Mesendoderm (in vitro differentiated cells): ENCODE measurements around the gene ULBP2.

Experiments used
- DNase-seq: peaks from one replicate; pipeline ENCODE4 v3.0.0; 2013
- H2AK5ac ChIP-seq: 2 replicates; pipeline ENCODE4 v1.6.1; 2013; ENCODE audit warnings: low read length, inconsistent platforms
- H2BK120ac ChIP-seq: 2 replicates; pipeline ENCODE4 v1.6.1; 2013; ENCODE audit warnings: low read depth, mild to moderate bottlenecking, low read length, moderate library complexity, mixed read lengths
- H2BK15ac ChIP-seq: replicated peaks from 2 replicates; pipeline ENCODE4 v1.6.1; 2013; ENCODE audit warnings: low read depth, mild to moderate bottlenecking, moderate library complexity
- H2BK5ac ChIP-seq: 2 replicates; pipeline ENCODE4 v1.6.1; 2013; ENCODE audit warnings: low read length, inconsistent platforms
- H3K18ac ChIP-seq: 2 replicates; pipeline ENCODE4 v1.6.1; 2013; ENCODE audit warnings: mild to moderate bottlenecking, low read length, mixed read lengths
- H3K23ac ChIP-seq: one replicate; pipeline ENCODE4 v1.6.1; 2013; ENCODE audit warnings: low read length
- H3K27ac ChIP-seq: 2 replicates; pipeline ENCODE4 v1.5.1; 2013; ENCODE audit warnings: low read depth, mild to moderate bottlenecking, inconsistent platforms, low read length, moderate library complexity
- H3K27me3 ChIP-seq: 2 replicates; pipeline ENCODE4 v1.6.1; 2013; ENCODE audit warnings: low read length, control low read depth, mild to moderate bottlenecking, inconsistent platforms; ENCODE audit not compliant: insufficient read depth, poor library complexity
- H3K36me3 ChIP-seq: 2 replicates; pipeline ENCODE4 v1.6.1; 2013; ENCODE audit warnings: low read length, inconsistent platforms; ENCODE audit not compliant: control insufficient read depth, insufficient read depth
- H3K4ac ChIP-seq: one replicate; pipeline ENCODE4 v1.6.1; 2013; ENCODE audit warnings: low read depth, mild to moderate bottlenecking, low read length, moderate library complexity
- H3K4me1 ChIP-seq: 2 replicates; pipeline ENCODE4 v1.6.1; 2013; ENCODE audit warnings: low read depth, low read length, inconsistent platforms; ENCODE audit not compliant: control insufficient read depth
- H3K4me2 ChIP-seq: 2 replicates; pipeline ENCODE4 v1.6.1; 2013; ENCODE audit warnings: low read length
- H3K4me3 ChIP-seq: 2 replicates; pipeline ENCODE4 v1.5.1; 2013; ENCODE audit warnings: mild to moderate bottlenecking, low read length
- H3K56ac ChIP-seq: one replicate; pipeline ENCODE4 v1.6.1; 2013; ENCODE audit warnings: low read length
- H3K79me1 ChIP-seq: 2 replicates; pipeline ENCODE4 v1.6.1; 2013; ENCODE audit warnings: low read length, inconsistent platforms
- H3K79me2 ChIP-seq: 2 replicates; pipeline ENCODE4 v1.6.1; 2013; ENCODE audit warnings: mild to moderate bottlenecking, low read length; ENCODE audit not compliant: control insufficient read depth, insufficient read depth
- H3K9ac ChIP-seq: 2 replicates; pipeline ENCODE4 v1.6.1; 2013; ENCODE audit warnings: low read length, inconsistent platforms
- H4K5ac ChIP-seq: one replicate; pipeline ENCODE4 v1.6.1; 2013; ENCODE audit warnings: low read length
- H4K8ac ChIP-seq: one replicate; pipeline ENCODE4 v1.6.1; 2013; ENCODE audit warnings: low read depth, mild to moderate bottlenecking, control low read depth, low read length, moderate library complexity
- WGBS: extraction: QIAGEN DNeasy Blood & Tissue Kit; methylation state at CpG from one replicate; pipeline ENCODE4 v1.1.7; 2013; ENCODE audit warnings: low lambda C conversion rate, missing lambda C conversion rate; ENCODE audit not compliant: insufficient coverage; ENCODE audit errors: extremely low coverage; 5-methylcytosine and 5-hydroxymethylcytosine counted together

Gene ULBP2

DNA sequence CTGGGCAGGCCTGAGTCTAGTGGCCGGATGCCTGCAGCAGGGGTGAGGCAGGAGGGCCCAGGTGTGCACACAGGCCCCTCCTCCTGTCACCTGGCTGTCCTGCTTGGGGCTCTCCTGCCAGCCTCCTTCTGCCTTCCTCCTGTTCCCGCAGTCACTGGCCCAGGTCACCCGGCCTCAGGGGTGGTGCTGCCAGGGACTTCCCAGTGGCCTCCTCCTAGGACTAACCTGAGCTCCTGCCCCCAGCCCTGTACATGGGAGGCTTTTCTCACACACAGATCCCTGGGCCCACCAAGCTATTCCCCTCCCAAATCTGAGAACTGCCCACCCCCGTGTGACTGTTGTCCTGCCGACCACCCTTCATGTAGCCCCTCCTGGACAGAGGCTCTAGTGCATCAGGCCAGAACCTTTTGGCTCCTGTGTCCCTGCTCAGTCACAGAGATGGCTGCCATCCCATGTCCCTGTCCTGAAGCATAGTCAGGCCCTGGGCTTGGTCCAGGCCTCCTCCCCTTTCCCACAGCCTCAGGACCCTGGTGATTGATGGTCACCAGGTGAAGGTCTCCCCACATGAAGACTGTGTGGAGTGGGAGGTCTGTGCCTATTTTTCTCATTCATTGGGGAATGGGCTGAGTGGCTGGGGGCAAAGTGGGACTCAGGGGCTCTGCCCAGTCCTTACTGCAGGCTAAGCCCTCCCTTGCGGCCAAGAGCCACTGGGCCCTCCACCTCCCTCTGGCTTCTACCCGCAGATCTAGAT is 20.8 kb downstream of the ULBP2 start:
- Histone ChIP-seq H3K4me3 (no peak overlapping the region), H3K4me2 (peak overlapping the region; percentile 62), H2BK120ac (no peak overlapping the region), H3K36me3 (no peaks in the 10 kb centered on the region), H3K18ac (no peak overlapping the region), H2BK5ac (no peak overlapping the region), H3K56ac (peak overlapping the region; percentile 73), H4K5ac (no peak overlapping the region), H3K4me1 (no peaks in the 10 kb centered on the region), H2BK15ac (no peak overlapping the region), H4K8ac (no peak overlapping the region), H3K79me2 (no peaks in the 10 kb centered on the region), H3K23ac (no peak overlapping the region), H3K79me1 (no peaks in the 10 kb centered on the region), H3K27me3 (peaks cover 30% of the 10 kb centered on the region), H3K9ac (peak overlapping the region; percentile 37), H2AK5ac (peak overlapping the region; percentile 78), H3K4ac (no peak overlapping the region), H3K27ac (no peak overlapping the region)
- DNase-seq, result no peak
- whole genome bisulfite sequencing, result no CpG with 5 or more reads among the region's 7 CpGs

- Histone ChIP-seq H3K27ac (no peak overlapping the region), H3K79me1 (no peaks in the 10 kb centered on the region), H3K79me2 (no peaks in the 10 kb centered on the region), H3K4me3 (no peak overlapping the region), H4K5ac (no peak overlapping the region), H3K23ac (no peak overlapping the region), H3K9ac (peak overlapping the region; percentile 37), H3K27me3 (peaks cover 30% of the 10 kb centered on the region), H2AK5ac (no peak overlapping the region), H2BK120ac (no peak overlapping the region), H3K56ac (peak overlapping the region; percentile 73), H4K8ac (no peak overlapping the region), H3K36me3 (no peaks in the 10 kb centered on the region), H3K18ac (no peak overlapping the region), H3K4me1 (no peaks in the 10 kb centered on the region), H3K4me2 (peak overlapping the region; percentile 62), H3K4ac (no peak overlapping the region), H2BK5ac (no peak overlapping the region), H2BK15ac (no peak overlapping the region)
- no CpG with 5 or more reads among the region's 8 CpGs for WGBS
- DNase-seq, result peak; percentile 80
These were observed 21.3 kb downstream of the ULBP2 start for GRCh38 chr6:149963212-149963461.

- peak within 1 kb of the TSS; percentile 88 for H3K56ac ChIP-seq
- peak within 1 kb of the TSS; percentile 46 for H3K4me3 ChIP-seq
- no peaks in the 10 kb centered on the region for H3K4me1 ChIP-seq
- no CpG with 5 or more reads among the region's 69 CpGs for WGBS
- peak within 1 kb of the TSS; percentile 62 for H3K4me2 ChIP-seq
- no peak within 1 kb of the TSS for H3K4ac ChIP-seq
- H3K9ac ChIP-seq, result peak within 1 kb of the TSS; percentile 72
- no peak within 1 kb of the TSS for H3K18ac ChIP-seq
- H3K79me2 ChIP-seq, result no peaks in the 10 kb centered on the region
- peak; percentile 96 for DNase-seq
- peak within 1 kb of the TSS; percentile 78 for H2AK5ac ChIP-seq
- no peak within 1 kb of the TSS for H2BK15ac ChIP-seq
- H3K36me3 ChIP-seq, result no peaks in the 10 kb centered on the region
- H4K5ac ChIP-seq, result no peak within 1 kb of the TSS
- no peak within 1 kb of the TSS for H3K23ac ChIP-seq
- H3K79me1 ChIP-seq, result no peaks in the 10 kb centered on the region
- no peak within 1 kb of the TSS for H3K27ac ChIP-seq
- no peak within 1 kb of the TSS for H2BK120ac ChIP-seq
- no peak within 1 kb of the TSS for H4K8ac ChIP-seq
- no peak within 1 kb of the TSS for H2BK5ac ChIP-seq
- peaks cover 30% of the 10 kb centered on the region for H3K27me3 ChIP-seq
These were observed 21.9 kb downstream of the ULBP2 start, which contains the start of gene ULBP1 for GRCh38 chr6:149963462-149964307. ULBP1 (plus strand) TSS chr6:149963943; CDS start chr6:149964050, 107 bp downstream.

GRCh38 chr6:149964308-149965193 is 22.7 kb downstream of the ULBP2 start:
- DNase-seq, result peak; percentile 48
- Histone ChIP-seq H3K79me2 (no peaks in the 10 kb centered on the region), H3K9ac (peak overlapping the region; percentile 72), H4K5ac (no peak overlapping the region), H3K4me3 (peak overlapping the region; percentile 39), H3K4me2 (peak overlapping the region; percentile 30), H3K27me3 (peaks cover 26% of the 10 kb centered on the region), H3K79me1 (no peaks in the 10 kb centered on the region), H3K56ac (peak overlapping the region; percentile 88), H3K4me1 (no peaks in the 10 kb centered on the region), H3K23ac (no peak overlapping the region), H3K18ac (no peak overlapping the region), H2AK5ac (no peak overlapping the region), H2BK15ac (no peak overlapping the region), H3K4ac (no peak overlapping the region), H3K27ac (no peak overlapping the region), H2BK5ac (no peak overlapping the region), H3K36me3 (no peaks in the 10 kb centered on the region), H4K8ac (no peak overlapping the region), H2BK120ac (no peak overlapping the region)
- no CpG with 5 or more reads among the region's 103 CpGs for WGBS

DNA sequence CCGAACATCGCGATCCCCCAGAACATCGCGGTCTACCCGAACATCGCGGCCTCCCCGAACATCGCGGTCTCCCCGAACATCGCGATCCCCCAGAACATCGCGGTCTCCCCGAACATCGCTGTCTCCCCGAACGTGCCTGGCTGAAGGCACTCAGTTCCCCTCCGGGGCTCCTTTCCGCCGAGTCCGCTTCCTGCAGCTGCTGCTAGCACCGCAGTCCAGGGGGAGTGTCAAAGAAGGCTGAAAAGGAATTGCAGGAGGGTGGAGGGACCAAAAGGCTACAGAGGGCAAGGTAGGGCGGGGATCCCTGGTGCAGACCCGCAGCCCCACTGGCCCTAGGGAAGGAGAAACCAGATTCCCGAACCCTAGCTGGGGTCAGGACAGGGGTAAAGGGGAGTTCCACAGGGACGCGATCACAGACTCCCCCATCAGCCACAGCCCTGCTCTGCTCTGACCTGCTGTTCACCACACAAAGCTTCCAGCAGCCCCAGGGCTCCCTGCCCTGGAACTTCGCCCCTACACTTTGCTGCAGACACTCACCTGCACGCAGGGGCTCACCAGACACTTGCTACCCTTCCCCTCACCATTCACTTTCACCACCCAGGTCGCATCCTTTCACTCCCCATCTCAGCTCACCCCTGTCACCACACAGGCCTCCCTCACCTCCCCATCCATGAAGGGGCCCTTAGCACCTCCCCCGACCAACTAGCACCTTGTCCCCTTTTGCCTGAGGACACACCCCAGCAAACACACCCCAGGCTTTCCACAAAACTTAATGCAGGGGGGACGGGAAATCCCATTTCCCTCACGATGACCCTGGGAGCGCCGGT is 23.6 kb downstream of the ULBP2 start:
- no peaks in the 10 kb centered on the region for H3K79me1 ChIP-seq
- H3K4me3 ChIP-seq, result no peak overlapping the region
- H3K56ac ChIP-seq, result peak overlapping the region; percentile 88
- no peak overlapping the region for H2BK15ac ChIP-seq
- peak overlapping the region; percentile 46 for H3K4me2 ChIP-seq
- H3K4me1 ChIP-seq, result no peaks in the 10 kb centered on the region
- H3K4ac ChIP-seq, result no peak overlapping the region
- no peak overlapping the region for H2BK120ac ChIP-seq
- H3K18ac ChIP-seq, result no peak overlapping the region
- H3K9ac ChIP-seq, result peak overlapping the region; percentile 38
- H4K5ac ChIP-seq, result no peak overlapping the region
- peak; percentile 46 for DNase-seq
- peaks cover 26% of the 10 kb centered on the region for H3K27me3 ChIP-seq
- no peak overlapping the region for H2AK5ac ChIP-seq
- no peaks in the 10 kb centered on the region for H3K79me2 ChIP-seq
- H3K23ac ChIP-seq, result no peak overlapping the region
- H2BK5ac ChIP-seq, result no peak overlapping the region
- no peak overlapping the region for H4K8ac ChIP-seq
- H3K27ac ChIP-seq, result no peak overlapping the region
- no peaks in the 10 kb centered on the region for H3K36me3 ChIP-seq
- WGBS, result no CpG with 5 or more reads among the region's 38 CpGs
